ENCODE data around the gene TPTE2.
"Not testable (repeated sequence)": the region's sequence is repeated elsewhere in the genome, so short reads cannot be mapped to it uniquely, and the experiment has no call there.

The TPTE2 gene

DNA sequence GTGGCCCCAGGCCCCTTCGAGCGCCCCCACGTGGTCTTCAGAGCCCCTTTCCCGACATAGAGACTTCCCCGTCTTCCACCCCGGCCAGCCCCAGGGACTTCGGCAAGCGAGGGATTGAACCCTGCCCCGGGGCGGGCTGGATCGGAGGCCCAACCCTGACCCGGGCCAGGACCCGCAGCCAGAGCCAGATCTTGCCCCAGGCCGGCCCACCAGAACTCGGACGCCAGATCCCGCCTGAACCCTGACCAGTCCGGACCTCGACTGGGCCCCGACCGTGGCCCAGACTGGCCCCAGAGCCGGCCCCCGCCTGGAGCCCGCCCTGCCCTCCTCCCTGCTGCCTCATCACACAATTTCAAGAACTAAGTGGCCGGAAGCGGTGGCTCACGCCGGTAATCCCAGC lies 253 bp upstream of the TPTE2 start:
- DNase-seq, result no peak

DNA sequence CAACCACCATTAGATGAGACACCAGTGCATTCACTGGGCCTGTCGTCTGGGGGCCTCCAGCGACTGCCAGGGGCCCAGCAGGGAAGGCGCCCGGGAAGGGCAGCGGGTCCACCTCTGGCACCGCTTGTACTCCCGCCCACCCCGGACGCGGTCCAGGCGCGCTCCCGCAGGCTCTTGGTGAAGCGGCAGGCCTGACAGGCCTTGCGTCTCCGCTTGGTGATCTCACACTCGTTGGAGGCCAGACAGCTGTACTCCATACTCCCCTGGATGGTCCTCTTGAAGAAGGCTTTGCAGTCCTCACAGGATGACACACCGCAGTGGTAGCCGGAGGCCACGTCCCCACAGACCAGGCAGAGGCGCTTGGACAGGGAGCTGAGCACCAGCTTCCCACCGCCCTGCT lies 660 bp downstream of the TPTE2 start:
- DNase-seq, result not testable (repeated sequence)

DNA sequence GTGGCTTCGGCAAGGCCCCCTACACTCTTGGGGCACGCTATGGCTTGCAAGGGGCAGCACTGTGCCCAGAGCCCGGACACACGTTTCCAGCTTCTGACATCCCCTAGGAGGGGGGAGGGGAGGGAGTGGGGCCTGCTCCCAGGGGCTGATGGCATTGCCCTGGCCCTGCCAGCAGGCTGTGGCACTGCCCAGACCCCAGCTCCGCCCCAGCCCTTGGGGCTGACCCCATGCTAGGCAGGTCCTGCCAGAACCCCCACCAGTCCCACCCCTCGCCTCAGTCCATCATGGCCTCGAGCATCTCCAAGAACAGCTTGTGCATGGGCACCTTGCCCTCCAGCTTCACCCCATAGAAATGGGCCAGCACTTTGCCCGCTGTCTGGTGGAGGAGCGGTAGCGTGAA lies 1.6 kb downstream of the TPTE2 start:
- DNase-seq, result not testable (repeated sequence)

DNA sequence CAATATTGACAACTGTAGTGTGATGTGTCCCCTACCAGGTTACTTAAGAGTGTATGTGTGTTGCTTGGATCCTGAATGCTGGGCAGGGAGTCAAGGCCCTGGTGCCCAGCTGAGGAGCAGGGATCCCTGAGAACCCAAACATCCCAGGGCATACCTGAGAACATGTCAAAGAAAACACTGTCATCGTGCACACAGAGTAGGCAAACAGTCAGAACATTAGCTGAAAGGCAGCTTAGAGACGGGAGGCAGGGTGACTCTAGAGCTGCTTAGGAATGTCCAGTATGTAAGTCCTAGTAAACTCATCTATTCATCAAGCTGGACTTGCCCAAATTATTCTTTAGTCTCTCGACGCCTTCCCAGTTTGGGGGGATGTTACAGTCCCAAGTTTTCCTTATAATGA lies 4.0 kb downstream of the TPTE2 start:
- DNase-seq, result not testable (repeated sequence)

DNA sequence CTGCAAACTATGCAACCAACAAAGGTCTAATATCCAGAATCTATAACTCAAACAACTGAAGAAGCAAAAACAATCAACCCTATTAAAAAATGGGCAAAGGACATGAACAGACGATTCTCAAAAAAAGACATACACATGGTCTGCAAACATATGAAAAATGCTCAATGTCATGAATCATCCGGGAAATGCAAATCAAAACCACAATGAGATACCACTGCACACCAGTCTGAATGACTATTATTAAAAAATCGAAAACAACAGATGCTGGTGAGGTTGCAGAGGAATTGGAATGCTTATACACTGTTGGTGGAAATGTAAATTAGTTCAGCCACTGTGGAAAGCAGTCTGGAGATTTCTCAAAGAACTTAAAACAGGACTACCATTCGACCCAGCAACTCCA lies 12.1 kb downstream of the TPTE2 start:
- DNase-seq, result not testable (repeated sequence)

DNA sequence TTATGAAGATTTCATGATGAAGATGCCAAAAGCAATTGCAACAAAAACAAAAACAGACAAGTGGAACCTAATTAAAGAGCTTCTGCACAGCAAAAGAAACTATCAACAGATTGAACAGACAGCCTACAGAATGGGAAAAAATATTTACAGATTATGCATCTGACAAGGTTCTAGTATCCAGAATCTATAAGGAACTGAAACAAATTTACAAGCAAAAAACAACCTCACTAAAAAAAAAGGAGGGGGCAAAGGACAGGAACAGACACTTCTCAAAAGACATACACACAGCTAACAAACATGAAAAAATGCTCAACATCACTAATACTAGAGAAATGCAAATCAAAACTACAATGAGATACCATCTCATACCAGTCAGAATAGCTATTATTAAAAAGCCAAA lies 35.7 kb downstream of the TPTE2 start:
- not testable (repeated sequence) for DNase-seq

DNA sequence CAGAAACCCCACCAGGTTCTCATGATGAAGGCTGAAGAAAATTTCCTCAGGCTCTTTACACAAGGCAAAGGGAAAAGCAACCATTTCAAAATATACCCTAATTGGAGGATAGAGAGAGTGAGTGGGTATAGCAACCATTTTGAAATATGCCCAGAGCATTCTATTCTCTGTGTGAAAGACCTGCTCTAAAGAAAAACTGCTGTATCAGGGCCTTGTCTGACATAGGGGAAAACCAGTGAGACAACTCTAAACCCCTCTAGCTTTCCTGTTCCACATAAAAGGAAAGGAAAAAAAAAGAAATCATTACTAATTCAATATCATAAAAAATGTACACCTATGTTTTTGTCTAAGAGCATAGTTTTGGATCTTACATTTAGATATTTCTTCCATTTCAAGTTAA lies 42.3 kb downstream of the TPTE2 start:
- no peak for DNase-seq

DNA sequence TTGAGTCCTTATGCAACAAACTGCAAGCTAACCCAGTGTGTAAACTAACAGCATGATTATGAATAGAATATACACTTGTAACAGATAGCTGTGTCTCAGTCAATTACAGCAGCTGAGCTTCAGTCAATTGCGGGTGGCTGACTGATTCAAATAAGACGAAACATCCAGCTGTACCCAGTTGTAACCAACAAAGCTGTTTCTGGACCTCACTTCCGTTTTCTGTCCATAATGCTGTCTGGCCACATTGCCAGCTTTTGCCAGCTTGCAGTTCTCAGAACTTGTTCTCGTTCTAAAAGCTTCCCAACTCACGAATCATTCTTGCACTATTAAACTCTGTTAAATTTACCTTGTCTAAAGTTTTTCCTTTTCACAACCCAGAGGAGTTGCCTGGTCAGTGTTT lies 53.7 kb downstream of the TPTE2 start:
- not testable (repeated sequence) for DNase-seq

DNA sequence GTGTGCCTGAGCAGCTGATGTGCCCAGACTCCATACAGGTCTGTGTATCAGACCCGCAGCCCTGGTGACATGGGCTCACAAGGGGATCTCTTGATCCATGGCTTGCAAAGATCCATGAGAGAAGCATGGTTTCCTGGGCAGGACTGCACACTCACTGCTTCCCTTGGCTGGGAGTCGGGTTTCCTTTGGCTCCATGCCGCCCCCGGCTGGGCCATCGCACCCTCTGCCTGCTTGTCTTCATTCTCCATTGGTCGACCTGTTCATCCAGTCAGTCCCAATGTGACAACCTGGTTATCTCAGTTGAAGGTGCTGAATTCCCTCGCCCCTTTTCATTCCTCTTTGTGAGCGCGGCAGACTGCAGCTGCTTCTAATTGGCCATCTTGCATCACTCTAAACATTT lies 101.2 kb downstream of the TPTE2 start:
- DNase-seq, result not testable (repeated sequence)

DNA sequence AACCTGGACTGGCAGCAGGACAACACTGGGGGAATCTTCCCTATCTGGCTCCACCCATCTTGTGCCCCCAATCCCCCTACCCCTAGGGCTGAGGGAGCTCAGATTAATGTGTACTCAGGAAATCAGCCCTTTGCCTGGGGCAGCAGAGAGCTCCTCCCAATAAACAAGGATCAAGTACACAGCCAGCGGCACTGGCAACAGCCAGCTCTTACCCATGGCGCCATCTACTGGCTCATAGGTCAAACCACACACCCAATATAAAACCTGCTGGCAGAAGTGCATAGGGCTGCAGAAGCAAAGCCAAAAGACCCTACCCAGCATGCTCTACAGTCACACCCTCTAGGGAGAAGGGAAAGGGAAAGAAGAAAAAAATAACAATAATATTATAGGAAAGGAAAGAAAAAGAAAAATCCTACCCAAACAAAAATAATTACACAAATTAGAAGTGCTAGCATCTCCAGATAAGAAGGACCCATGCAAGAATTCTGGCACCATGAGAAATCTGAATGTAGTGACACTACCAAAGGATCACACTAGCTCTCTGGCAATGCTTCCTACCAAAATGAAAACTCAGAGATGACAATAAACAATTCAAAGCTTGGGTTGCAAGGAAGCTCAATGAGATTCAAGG lies 122.2 kb downstream of the TPTE2 start:
- not testable (repeated sequence) for DNase-seq

DNA sequence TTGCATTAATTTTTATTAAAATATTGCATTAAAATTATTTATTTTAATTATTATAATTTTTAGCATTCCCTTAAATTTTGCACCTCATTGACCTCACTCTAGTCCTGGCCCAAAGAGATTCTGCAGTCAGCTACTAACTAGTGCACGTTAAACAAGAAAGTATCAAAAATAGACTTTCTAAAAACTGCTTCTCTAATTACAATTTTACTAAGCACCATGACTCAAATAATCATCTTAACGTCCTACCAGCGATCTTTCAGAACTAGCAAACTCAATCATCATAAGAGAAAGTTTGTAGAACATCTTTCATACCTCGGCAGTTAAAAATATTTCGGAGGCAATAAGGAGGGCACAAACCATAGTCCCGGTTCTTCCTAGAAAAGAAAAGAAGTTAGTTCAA lies 123.6 kb downstream of the TPTE2 start:
- not testable (repeated sequence) for DNase-seq

DNA sequence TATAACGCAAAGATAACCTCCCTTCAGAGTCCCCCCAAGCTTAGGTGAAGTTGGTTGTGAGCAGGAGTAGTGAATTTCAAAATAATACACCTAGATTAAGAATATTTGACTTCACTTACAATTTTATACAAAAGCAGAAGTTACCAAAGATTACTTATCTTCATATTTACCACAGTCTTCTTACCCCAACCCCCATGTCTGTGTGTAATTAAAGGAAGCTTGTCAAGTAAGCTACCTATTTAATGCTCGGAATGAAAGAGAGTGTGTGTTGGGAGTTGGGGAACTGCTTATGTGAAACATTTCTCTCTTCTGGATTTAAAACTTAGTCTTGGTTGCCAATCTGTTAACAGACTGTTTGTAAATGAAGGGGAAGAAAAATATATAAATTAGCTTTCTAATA lies 139.1 kb downstream of the TPTE2 start:
- not testable (repeated sequence) for DNase-seq

DNA sequence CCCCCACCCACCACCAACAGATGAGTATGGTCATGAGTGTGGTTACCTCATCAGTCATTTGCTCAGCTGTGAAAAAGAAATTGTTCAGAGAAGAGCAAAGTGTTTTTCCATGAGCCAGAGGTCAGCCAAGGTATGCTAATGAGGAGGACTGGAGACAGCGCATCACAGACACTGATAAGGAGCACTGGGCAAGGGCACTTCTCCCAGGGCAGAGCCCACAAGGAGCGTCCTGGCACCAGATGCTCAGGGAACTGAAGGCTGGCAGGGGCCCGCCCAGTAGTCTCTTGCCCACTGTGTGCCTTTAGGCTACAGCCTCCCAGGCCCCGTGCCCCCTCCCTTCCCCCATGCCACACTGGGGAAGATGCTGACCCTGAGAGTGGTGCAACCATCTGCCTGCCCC lies 148.8 kb downstream of the TPTE2 start:
- DNase-seq, result not testable (repeated sequence)

DNA sequence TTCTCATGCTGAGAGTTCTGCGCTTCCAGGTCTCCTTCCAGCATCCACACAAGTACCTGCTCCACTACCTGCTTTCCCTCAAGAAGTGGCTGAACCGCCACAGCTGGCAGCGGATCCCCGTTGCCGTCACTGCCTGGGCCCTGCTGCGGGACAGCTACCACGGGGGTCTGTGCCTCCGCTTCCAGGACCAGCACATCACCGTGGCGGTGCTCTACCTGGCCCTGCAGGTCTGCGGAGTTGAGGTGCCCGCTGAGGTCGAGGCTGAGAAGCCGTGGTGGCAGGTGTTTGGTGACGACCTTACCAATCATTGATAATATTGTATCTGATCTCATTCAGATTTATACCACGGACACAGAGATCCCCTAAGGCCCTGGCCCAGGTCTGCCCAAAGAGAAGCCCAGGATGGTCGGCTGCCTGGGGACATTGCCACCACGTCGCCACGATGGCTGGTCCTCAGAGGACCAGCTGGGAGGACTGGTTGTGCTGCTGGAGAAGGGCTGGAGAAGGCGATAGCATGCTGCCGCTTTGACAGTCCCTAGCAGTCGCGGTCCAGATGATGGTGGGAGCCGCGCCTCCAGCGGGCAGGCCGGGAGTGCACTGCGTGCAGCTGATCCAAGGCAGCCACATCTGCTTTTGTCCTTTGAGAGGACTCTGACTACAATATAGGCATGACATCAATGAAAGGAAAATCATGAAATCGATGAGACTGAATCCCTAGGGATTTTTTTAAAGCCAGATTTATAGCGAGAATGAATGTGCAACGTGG lies 178.4 kb downstream of the TPTE2 start:
- not testable (repeated sequence) for DNase-seq

DNA sequence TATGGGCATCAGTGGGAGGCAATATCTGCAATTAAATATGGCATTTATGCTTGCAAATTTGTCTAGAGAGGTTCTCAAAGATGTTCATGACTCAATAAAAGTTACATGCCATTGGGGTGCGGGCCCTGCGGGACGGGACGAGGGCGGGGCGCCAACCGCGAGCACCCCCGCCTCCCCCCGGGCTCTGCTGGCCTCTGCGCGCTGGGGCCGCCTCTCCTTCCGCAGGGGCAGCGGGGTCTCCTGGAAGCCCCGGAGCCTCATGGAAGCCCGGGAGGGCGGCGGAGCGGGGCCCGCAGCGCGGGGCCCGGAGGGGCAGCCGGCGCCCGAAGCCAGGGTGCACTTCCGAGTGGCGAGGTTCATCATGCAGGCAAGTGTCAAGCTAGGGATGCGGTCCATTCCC lies 179.2 kb downstream of the TPTE2 start:
- DNase-seq, result no peak
